Raji (cell line): ENCODE results near the gene KRTAP5-4.

ENCODE experiments used
- POLR2A ChIP-seq: IDR thresholded peaks from 2 replicates; pipeline ENCODE4 v1.6.1; 2011; ENCODE audit warnings: low read depth, low read length, control low read depth; ENCODE audit not compliant: insufficient read depth

Gene KRTAP5-4

GRCh38 chr11:1654388-1655167 lies 32.6 kb upstream of the KRTAP5-4 start:
- no peak for TF ChIP-seq POLR2A

GRCh38 chr11:1653541-1654387 lies 31.8 kb upstream of the KRTAP5-4 start:
- no peak for TF ChIP-seq POLR2A

- TF ChIP-seq POLR2A, result no peak
Measured at GRCh38 chr11:1652771-1653540, 31.0 kb upstream of the KRTAP5-4 start.

GRCh38 chr11:1652442-1652770 lies 30.5 kb upstream of the KRTAP5-4 start:
- no peak for TF ChIP-seq POLR2A

GRCh38 chr11:1652026-1652425 lies 30.1 kb upstream of the KRTAP5-4 start:
- no peak for TF ChIP-seq POLR2A

- no peak for TF ChIP-seq POLR2A
Measured at GRCh38 chr11:1651411-1651980, 29.6 kb upstream of the KRTAP5-4 start.

GRCh38 chr11:1650918-1651262 lies 29.0 kb upstream of the KRTAP5-4 start:
- TF ChIP-seq POLR2A, result no peak

GRCh38 chr11:1650034-1650917 lies 28.3 kb upstream of the KRTAP5-4 start:
- no peak for TF ChIP-seq POLR2A

- TF ChIP-seq POLR2A, result no peak
Measured at GRCh38 chr11:1648653-1649420, 26.9 kb upstream of the KRTAP5-4 start.

GRCh38 chr11:1647901-1648652 lies 26.1 kb upstream of the KRTAP5-4 start:
- TF ChIP-seq POLR2A, result no peak

- TF ChIP-seq POLR2A, result no peak
Measured at GRCh38 chr11:1645357-1645821, 23.5 kb upstream of the KRTAP5-4 start.

GRCh38 chr11:1644601-1645356 lies 22.8 kb upstream of the KRTAP5-4 start:
- no peak for TF ChIP-seq POLR2A

- no peak for TF ChIP-seq POLR2A
Measured at GRCh38 chr11:1643146-1643690, 21.3 kb upstream of the KRTAP5-4 start.
